HCT116 (cell line): ENCODE data around the gene IL10. TPM values are rescaled to one million over a fixed set of nuclear protein-coding genes. Genes with fewer than 3 reads are reported as not detected.

Source experiments
- ATAC-seq: fragments of 200-7000 bp; cut with Tn5 transposase; 2 replicates; pipeline ENCODE4 v1.9.1; 2020; ENCODE audit warnings: mild to moderate bottlenecking, moderate library complexity
- BruUV-seq: library from RNA; stranded (reverse); fragments of 400-500 nt; replicated peaks from 2 replicates; lab custom pipeline; 2021; lab: Mats Ljungman, UMichigan
- CTCF ChIA-PET: fragments of 300-600 bp; sonication (Branson Sonifier 250); formaldehyde crosslinking; loops from one replicate; lab custom pipeline; 2021; ENCODE audit warnings: antibody characterized with exemption; lab: Charles Lee
- POLR2A ChIA-PET: fragments of 300-600, 350-600 bp; sonication (Branson Sonifier 250); formaldehyde crosslinking; loops from one replicate; lab custom pipeline; 2021; ENCODE audit warnings: antibody characterized with exemption; lab: Charles Lee
- RAD21 ChIA-PET, 2 experiments: fragments of 300-600 bp; sonication (Branson Sonifier 250); formaldehyde crosslinking; loops; one replicate each; lab custom pipeline; 2023; ENCODE audit warnings: low total read pairs in 2 of 2; ENCODE audit not compliant: uncharacterized antibody in 2 of 2, unreplicated experiment in 2 of 2, low non-redundant PET in 1 of 2; lab: Charles Lee
- DNase-seq: peaks from one replicate; pipeline ENCODE4 v3.0.0-alpha.2; 2010; ENCODE audit warnings: low read depth, low spot score
- H2AFZ ChIP-seq: fragments of 200-600 bp; shearing (Covaris generic), sonication (generic); 2 replicates; pipeline ENCODE4 v1.6.1; 2017; ENCODE audit warnings: low read depth, mixed run types, mixed read lengths, antibody characterized with exemption, low read length; ENCODE audit not compliant: poor library complexity, severe bottlenecking
- H3K27ac ChIP-seq: 2 replicates; pipeline ENCODE4 v1.5.1; 2012; ENCODE audit warnings: low read depth, low read length
- H3K27me3 ChIP-seq: fragments of 200-600 bp; sonication (generic); 2 replicates; pipeline ENCODE4 v1.6.1; 2016; ENCODE audit warnings: mixed run types, low read length, mixed read lengths; ENCODE audit not compliant: insufficient read depth
- H3K36me3 ChIP-seq, 2 experiments: fragments of 200-500 bp in 1 of 2; fragments of 200-600 bp in 1 of 2; sonication (Bioruptor generic) in 1 of 2; sonication (generic) in 1 of 2; 2 replicates each; pipeline versions ENCODE4 v1.5.1 to v1.6.1; 2014 to 2016; ENCODE audit warnings: low read length in 2 of 2, inconsistent platforms in 1 of 2, mixed read lengths in 1 of 2, mixed run types in 1 of 2; ENCODE audit not compliant: insufficient read depth in 2 of 2, control insufficient read depth in 1 of 2
- H3K4me1 ChIP-seq, 2 experiments: fragments of 200-600 bp in 1 of 2; sonication (generic) in 1 of 2; 2 replicates each; pipeline versions ENCODE4 v1.5.1 to v1.6.1; 2012 to 2017; ENCODE audit warnings: low read length in 2 of 2, inconsistent platforms in 1 of 2, mild to moderate bottlenecking in 1 of 2, mixed read lengths in 1 of 2, mixed run types in 1 of 2, moderate library complexity in 1 of 2; ENCODE audit not compliant: insufficient read depth in 2 of 2, control insufficient read depth in 1 of 2
- H3K4me2 ChIP-seq: fragments of 200-600 bp; sonication (generic); 2 replicates; pipeline ENCODE4 v1.6.1; 2017; ENCODE audit warnings: mixed run types, low read length, mixed read lengths
- H3K4me3 ChIP-seq, 2 experiments: fragments of 200-600 bp in 1 of 2; sonication (generic) in 1 of 2; replicated peaks in 1 of 2; 2 replicates each; pipeline ENCODE4 v1.5.1; 2011 to 2016; ENCODE audit warnings: low read length in 2 of 2, control low read depth in 1 of 2, low read depth in 1 of 2, mild to moderate bottlenecking in 1 of 2, mixed read lengths in 1 of 2, mixed run types in 1 of 2
- H3K79me2 ChIP-seq: fragments of 200-600 bp; sonication (generic); 2 replicates; pipeline ENCODE4 v1.6.1; 2017; ENCODE audit warnings: mild to moderate bottlenecking, mixed run types, low read length, moderate library complexity, mixed read lengths; ENCODE audit not compliant: insufficient read depth
- H3K9ac ChIP-seq: fragments of 200-600 bp; sonication (generic); 2 replicates; pipeline ENCODE4 v1.6.1; 2016; ENCODE audit warnings: low read length, mixed read lengths
- H3K9me2 ChIP-seq: fragments of 200-600 bp; sonication (generic), shearing (Covaris generic); 2 replicates; pipeline ENCODE4 v1.6.1; 2017; ENCODE audit warnings: mixed run types, mild to moderate bottlenecking, moderate library complexity; ENCODE audit not compliant: insufficient read depth
- H3K9me3 ChIP-seq, 2 experiments: fragments of 200-500 bp in 1 of 2; fragments of 200-600 bp in 1 of 2; sonication (Bioruptor generic) in 1 of 2; sonication (generic) in 1 of 2; 2 replicates each; pipeline ENCODE4 v1.6.1; 2014 to 2017; ENCODE audit warnings: low read length in 2 of 2, mixed read lengths in 2 of 2, inconsistent platforms in 1 of 2, low read depth in 1 of 2, mild to moderate bottlenecking in 1 of 2, mixed run types in 1 of 2, moderate library complexity in 1 of 2; ENCODE audit not compliant: control insufficient read depth in 1 of 2, insufficient read depth in 1 of 2
- H4K20me1 ChIP-seq: fragments of 200-600 bp; sonication (generic), shearing (Covaris generic); 2 replicates; pipeline ENCODE4 v1.6.1; 2017; ENCODE audit warnings: mixed run types, mild to moderate bottlenecking, moderate library complexity; ENCODE audit not compliant: insufficient read depth
- ATF3 ChIP-seq: IDR thresholded peaks from 2 replicates; pipeline ENCODE4 v1.6.1; 2012
- CEBPB ChIP-seq: IDR thresholded peaks from 2 replicates; pipeline ENCODE4 v1.6.1; 2012; ENCODE audit warnings: low read depth
- EGR1 ChIP-seq: IDR thresholded peaks from 2 replicates; pipeline ENCODE4 v1.6.1; 2012; ENCODE audit warnings: low read depth
- EZH2 ChIP-seq: fragments of 200-600 bp; sonication (generic); IDR thresholded peaks from 2 replicates; pipeline ENCODE4 v1.6.1; 2017; ENCODE audit warnings: antibody characterized with exemption, mixed run types
- FOSL1 ChIP-seq: IDR thresholded peaks from 2 replicates; pipeline ENCODE4 v1.6.1; 2012; ENCODE audit warnings: low read depth
- JUND ChIP-seq: IDR thresholded peaks from 2 replicates; pipeline ENCODE4 v1.6.1; 2012
- POLR2AphosphoS5 ChIP-seq: IDR thresholded peaks from 2 replicates; pipeline ENCODE4 v1.6.1; 2011; ENCODE audit warnings: mild to moderate bottlenecking, low read depth, low read length, moderate library complexity
- RAD21 ChIP-seq: IDR thresholded peaks from 2 replicates; pipeline ENCODE4 v1.6.1; 2012; ENCODE audit warnings: low read depth, mild to moderate bottlenecking
- SP1 ChIP-seq: IDR thresholded peaks from 2 replicates; pipeline ENCODE4 v1.6.1; 2012; ENCODE audit warnings: low read depth
- SRF ChIP-seq: IDR thresholded peaks from 2 replicates; pipeline ENCODE4 v1.6.1; 2012; ENCODE audit warnings: low read depth
- YY1 ChIP-seq: IDR thresholded peaks from 2 replicates; pipeline ENCODE4 v1.6.1; 2011; ENCODE audit warnings: low read length, low read depth, moderate library complexity, mild to moderate bottlenecking; ENCODE audit not compliant: insufficient replicate concordance; ENCODE audit errors: extremely low read depth
- ZNF274 ChIP-seq: fragments of 200-500 bp; sonication (Bioruptor generic); IDR thresholded peaks from 2 replicates; pipeline ENCODE4 v1.6.1; 2014; ENCODE audit warnings: mild to moderate bottlenecking, low read depth, low read length, inconsistent platforms
- intact Hi-C: fragments of 100-400 bp; cut with micrococcal nuclease; formaldehyde crosslinking; loops from 2 replicates; pipeline ENCODE4 v1.10.0; 2022
- total RNA-seq: library from RNA; stranded (reverse); gene quantifications from one replicate; pipeline ENCODE4 v1.2.1, GENCODE V29; 2021; ENCODE audit not compliant: unreplicated experiment
- TF ChIP-seq, protein P1 (sequence below): IDR thresholded peaks from 2 replicates; pipeline ENCODE4 v1.6.1; 2011; ENCODE audit warnings: mild to moderate bottlenecking, low read length, moderate library complexity; ENCODE audit not compliant: insufficient replicate concordance; ENCODE audit errors: extremely low read depth
- TF ChIP-seq, protein P2 (sequence below): IDR thresholded peaks from 2 replicates; pipeline ENCODE4 v1.6.1; 2012; ENCODE audit warnings: low read depth

Gene IL10
- total RNA-seq, 1 experiment from 2014 or later, result not detected

DNA sequence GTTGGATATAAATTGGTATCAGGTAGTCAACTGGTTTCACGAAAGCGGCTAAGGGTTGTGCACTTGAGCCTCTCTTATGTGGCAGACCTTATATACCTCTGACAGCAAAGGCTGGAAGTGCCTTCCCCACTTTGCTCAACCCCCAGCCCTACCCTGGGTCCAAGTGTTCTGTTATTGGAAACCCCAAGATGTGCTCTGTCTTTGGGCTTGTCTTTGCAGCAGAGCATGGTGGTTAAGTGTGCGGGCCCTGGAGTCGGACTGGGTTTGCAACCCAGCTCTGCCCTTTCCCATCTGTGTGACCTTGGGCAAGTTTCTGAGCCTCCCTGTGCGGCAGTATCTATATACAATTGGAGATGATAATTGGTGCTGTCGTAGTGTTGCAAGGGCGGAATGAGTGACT is 11.2 kb upstream of the IL10 start:
- intact Hi-C loops, result no loop called here
- TF ChIP-seq EZH2 (no peak), EGR1 (no peak), ZNF274 (no peak), SP1 (no peak), POLR2AphosphoS5 (no peak), YY1 (no peak), RAD21 (no peak), JUND (no peak), FOSL1 (no peak), ATF3 (no peak), SRF (no peak), CEBPB (no peak)
- TF ChIP-seq, protein P1, sequence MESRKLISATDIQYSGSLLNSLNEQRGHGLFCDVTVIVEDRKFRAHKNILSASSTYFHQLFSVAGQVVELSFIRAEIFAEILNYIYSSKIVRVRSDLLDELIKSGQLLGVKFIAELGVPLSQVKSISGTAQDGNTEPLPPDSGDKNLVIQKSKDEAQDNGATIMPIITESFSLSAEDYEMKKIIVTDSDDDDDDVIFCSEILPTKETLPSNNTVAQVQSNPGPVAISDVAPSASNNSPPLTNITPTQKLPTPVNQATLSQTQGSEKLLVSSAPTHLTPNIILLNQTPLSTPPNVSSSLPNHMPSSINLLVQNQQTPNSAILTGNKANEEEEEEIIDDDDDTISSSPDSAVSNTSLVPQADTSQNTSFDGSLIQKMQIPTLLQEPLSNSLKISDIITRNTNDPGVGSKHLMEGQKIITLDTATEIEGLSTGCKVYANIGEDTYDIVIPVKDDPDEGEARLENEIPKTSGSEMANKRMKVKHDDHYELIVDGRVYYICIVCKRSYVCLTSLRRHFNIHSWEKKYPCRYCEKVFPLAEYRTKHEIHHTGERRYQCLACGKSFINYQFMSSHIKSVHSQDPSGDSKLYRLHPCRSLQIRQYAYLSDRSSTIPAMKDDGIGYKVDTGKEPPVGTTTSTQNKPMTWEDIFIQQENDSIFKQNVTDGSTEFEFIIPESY, result no peak
- TF ChIP-seq, protein P2, sequence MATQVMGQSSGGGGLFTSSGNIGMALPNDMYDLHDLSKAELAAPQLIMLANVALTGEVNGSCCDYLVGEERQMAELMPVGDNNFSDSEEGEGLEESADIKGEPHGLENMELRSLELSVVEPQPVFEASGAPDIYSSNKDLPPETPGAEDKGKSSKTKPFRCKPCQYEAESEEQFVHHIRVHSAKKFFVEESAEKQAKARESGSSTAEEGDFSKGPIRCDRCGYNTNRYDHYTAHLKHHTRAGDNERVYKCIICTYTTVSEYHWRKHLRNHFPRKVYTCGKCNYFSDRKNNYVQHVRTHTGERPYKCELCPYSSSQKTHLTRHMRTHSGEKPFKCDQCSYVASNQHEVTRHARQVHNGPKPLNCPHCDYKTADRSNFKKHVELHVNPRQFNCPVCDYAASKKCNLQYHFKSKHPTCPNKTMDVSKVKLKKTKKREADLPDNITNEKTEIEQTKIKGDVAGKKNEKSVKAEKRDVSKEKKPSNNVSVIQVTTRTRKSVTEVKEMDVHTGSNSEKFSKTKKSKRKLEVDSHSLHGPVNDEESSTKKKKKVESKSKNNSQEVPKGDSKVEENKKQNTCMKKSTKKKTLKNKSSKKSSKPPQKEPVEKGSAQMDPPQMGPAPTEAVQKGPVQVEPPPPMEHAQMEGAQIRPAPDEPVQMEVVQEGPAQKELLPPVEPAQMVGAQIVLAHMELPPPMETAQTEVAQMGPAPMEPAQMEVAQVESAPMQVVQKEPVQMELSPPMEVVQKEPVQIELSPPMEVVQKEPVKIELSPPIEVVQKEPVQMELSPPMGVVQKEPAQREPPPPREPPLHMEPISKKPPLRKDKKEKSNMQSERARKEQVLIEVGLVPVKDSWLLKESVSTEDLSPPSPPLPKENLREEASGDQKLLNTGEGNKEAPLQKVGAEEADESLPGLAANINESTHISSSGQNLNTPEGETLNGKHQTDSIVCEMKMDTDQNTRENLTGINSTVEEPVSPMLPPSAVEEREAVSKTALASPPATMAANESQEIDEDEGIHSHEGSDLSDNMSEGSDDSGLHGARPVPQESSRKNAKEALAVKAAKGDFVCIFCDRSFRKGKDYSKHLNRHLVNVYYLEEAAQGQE, result no peak
- H4K20me1 ChIP-seq, result no peaks in the 10 kb centered on the region
- peaks cover 11% of the 10 kb centered on the region; the same call in 1 of the 2 replicates for H3K27me3 ChIP-seq
- RAD21 ChIA-PET, result no interaction called here
- H2AFZ ChIP-seq, result no peak overlapping the region
- H3K36me3 ChIP-seq, result no peaks in the 10 kb centered on the region
- ATAC-seq (no peak), DNase-seq (no peak)
- H3K79me2 ChIP-seq, result no peaks in the 10 kb centered on the region
- H3K9ac ChIP-seq, result no peak overlapping the region
- H3K4me1 ChIP-seq, result no peaks in the 10 kb centered on the region
- H3K27ac ChIP-seq, result no peak overlapping the region
- H3K9me3 ChIP-seq, result no peaks in the 10 kb centered on the region
- POLR2A ChIA-PET, result no interaction called here
- no peaks in the 10 kb centered on the region for H3K9me2 ChIP-seq
- H3K4me3 ChIP-seq, result no peak overlapping the region
- BruUV-seq, result no TSS peak
- no peak overlapping the region for H3K4me2 ChIP-seq
- CTCF ChIA-PET, result no interaction called here
